Osteoblast (primary cell): Measurements from ENCODE around the gene TM4SF4. TPM values are rescaled to one million over a fixed set of nuclear protein-coding genes. Genes with fewer than 3 reads are reported as not detected.
A peak's percentile ranks its signal among the peaks of the same experiment; 100 is the strongest.

Experiments
- DNase-seq: peaks from one replicate; pipeline ENCODE4 v3.0.0; 2011; ENCODE audit warnings: low spot score, mixed read lengths; ENCODE audit not compliant: insufficient read length; ENCODE audit errors: missing footprints
- H2AFZ ChIP-seq: 2 replicates; pipeline ENCODE4 v1.6.0; 2011; ENCODE audit warnings: mild to moderate bottlenecking, low read length
- H3K27ac ChIP-seq: 2 replicates; pipeline ENCODE4 v1.5.1; 2011; ENCODE audit warnings: mild to moderate bottlenecking, low read depth, low read length, moderate library complexity
- H3K27me3 ChIP-seq: 2 replicates; pipeline ENCODE4 v1.6.0; 2012; ENCODE audit warnings: mild to moderate bottlenecking, control low read depth, inconsistent platforms, low read length, moderate library complexity; ENCODE audit not compliant: insufficient read depth
- H3K36me3 ChIP-seq: 2 replicates; pipeline ENCODE4 v1.5.1; 2011; ENCODE audit warnings: mild to moderate bottlenecking, low read length, control low read depth, moderate library complexity; ENCODE audit not compliant: insufficient read depth
- H3K4me1 ChIP-seq: 2 replicates; pipeline ENCODE4 v1.5.1; 2011; ENCODE audit warnings: mild to moderate bottlenecking, low read length, control low read depth, moderate library complexity; ENCODE audit not compliant: insufficient read depth
- H3K4me2 ChIP-seq: 2 replicates; pipeline ENCODE4 v1.6.0; 2011; ENCODE audit warnings: mild to moderate bottlenecking, low read length; ENCODE audit not compliant: insufficient read depth
- H3K4me3 ChIP-seq: fragments of 200-600 bp; sonication (generic); 3 replicates; pipeline ENCODE4 v1.5.1; 2012; ENCODE audit warnings: mild to moderate bottlenecking, low read length, inconsistent platforms; ENCODE audit not compliant: insufficient read depth
- H3K79me2 ChIP-seq: 2 replicates; pipeline ENCODE4 v1.6.0; 2012; ENCODE audit warnings: mild to moderate bottlenecking, low read length, control low read depth, inconsistent platforms; ENCODE audit not compliant: insufficient read depth
- H3K9me3 ChIP-seq: 2 replicates; pipeline ENCODE4 v1.5.1; 2011; ENCODE audit warnings: low read depth, low read length, control low read depth
- H4K20me1 ChIP-seq: 2 replicates; pipeline ENCODE4 v1.6.0; 2012; ENCODE audit warnings: mild to moderate bottlenecking, low read length, control low read depth; ENCODE audit not compliant: insufficient read depth
- CTCF ChIP-seq: IDR thresholded peaks from 2 replicates; pipeline ENCODE4 v1.5.1; 2011; ENCODE audit warnings: mild to moderate bottlenecking, low read depth, low read length, moderate library complexity; ENCODE audit errors: extremely low read depth
- total RNA-seq: library from RNA; depleted of rRNA; stranded (reverse); fragments of >200 nt; gene quantifications from 2 replicates; pipeline ENCODE4 v1.2.3, GENCODE V29; 2012

Gene TM4SF4
- total RNA-seq, 1 donor: not detected

- H3K79me2 ChIP-seq: peaks cover 4% of the 10 kb centered on the region
- no peaks in the 10 kb centered on the region for H3K9me3 ChIP-seq
- no peak overlapping the region for H3K4me3 ChIP-seq
- no peaks in the 10 kb centered on the region for H3K36me3 ChIP-seq
- no peak overlapping the region for H2AFZ ChIP-seq
- H4K20me1 ChIP-seq: no peaks in the 10 kb centered on the region
- no peak overlapping the region for H3K4me2 ChIP-seq
- no peak for TF ChIP-seq CTCF
- H3K4me1 ChIP-seq: peaks cover 44% of the 10 kb centered on the region
- DNase-seq: no peak
- H3K27me3 ChIP-seq: no peaks in the 10 kb centered on the region
- no peak overlapping the region for H3K27ac ChIP-seq
These were observed 35.0 kb downstream of the TM4SF4 start for GRCh38 chr3:149509526-149509925.

GRCh38 chr3:149510480-149510879, 36.0 kb downstream of the TM4SF4 start:
- Histone ChIP-seq H3K79me2 (peaks cover under 1% of the 10 kb centered on the region), H3K4me1 (peaks cover 41% of the 10 kb centered on the region), H2AFZ (no peak overlapping the region), H3K27me3 (no peaks in the 10 kb centered on the region), H3K36me3 (no peaks in the 10 kb centered on the region), H4K20me1 (no peaks in the 10 kb centered on the region), H3K27ac (no peak overlapping the region), H3K4me3 (no peak overlapping the region), H3K9me3 (no peaks in the 10 kb centered on the region), H3K4me2 (no peak overlapping the region)
- DNase-seq: no peak
- no peak for TF ChIP-seq CTCF

GRCh38 chr3:149511040-149511626, 36.6 kb downstream of the TM4SF4 start:
- Histone ChIP-seq H2AFZ (no peak overlapping the region), H3K27ac (no peak overlapping the region), H3K79me2 (no peaks in the 10 kb centered on the region), H3K9me3 (no peaks in the 10 kb centered on the region), H4K20me1 (no peaks in the 10 kb centered on the region), H3K4me1 (peaks cover 37% of the 10 kb centered on the region), H3K36me3 (no peaks in the 10 kb centered on the region), H3K4me3 (no peak overlapping the region), H3K4me2 (no peak overlapping the region), H3K27me3 (no peaks in the 10 kb centered on the region)
- TF ChIP-seq CTCF: no peak
- no peak for DNase-seq

DNA sequence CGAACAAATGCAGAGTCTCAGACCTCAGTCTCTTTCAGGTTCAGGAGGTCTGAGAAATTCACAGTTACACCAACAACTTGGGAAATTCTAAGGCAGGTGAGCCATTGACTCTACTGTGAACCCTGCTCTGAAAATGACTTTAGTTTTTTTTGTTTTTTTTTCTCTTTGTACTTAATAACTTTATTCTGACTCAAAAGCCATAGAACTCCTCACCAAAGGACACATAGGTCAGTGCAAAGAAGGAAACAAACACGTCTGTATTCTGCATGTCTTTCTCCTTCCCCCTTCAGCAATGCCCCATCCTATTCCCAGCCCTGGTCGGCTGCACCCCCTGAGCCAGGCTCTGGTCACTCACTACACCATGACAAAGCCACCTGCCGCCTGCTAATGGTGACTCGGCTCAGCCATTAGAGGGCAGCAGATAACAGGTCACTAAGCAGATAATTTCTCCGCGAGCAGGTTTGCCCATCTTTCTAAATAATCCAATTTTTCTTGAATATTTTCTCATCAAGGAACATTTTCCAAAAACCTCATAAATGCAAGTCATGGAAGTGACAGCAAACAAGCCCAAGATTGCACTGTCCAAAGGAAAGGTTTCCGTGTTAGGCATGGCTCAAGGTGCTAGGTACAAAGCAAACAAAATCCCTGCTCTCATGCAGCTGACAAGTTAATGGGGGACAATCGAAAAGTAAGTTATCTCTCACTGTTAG, 37.7 kb downstream of the TM4SF4 start:
- peaks cover 9% of the 10 kb centered on the region for H3K36me3 ChIP-seq
- H3K27me3 ChIP-seq: no peaks in the 10 kb centered on the region
- no peak overlapping the region for H2AFZ ChIP-seq
- H4K20me1 ChIP-seq: no peaks in the 10 kb centered on the region
- H3K79me2 ChIP-seq: no peaks in the 10 kb centered on the region
- peaks cover 26% of the 10 kb centered on the region for H3K4me1 ChIP-seq
- no peak overlapping the region for H3K4me3 ChIP-seq
- TF ChIP-seq CTCF: peak; percentile 75
- H3K9me3 ChIP-seq: no peaks in the 10 kb centered on the region
- peak overlapping the region; percentile 60 for H3K4me2 ChIP-seq
- H3K27ac ChIP-seq: no peak overlapping the region
- no peak for DNase-seq
